NCI-H526 treated with DMSO at 0.1 percent for 48 hours (cell line): ENCODE measurements around the gene LIN28B.
A peak's percentile ranks its signal among the peaks of the same experiment; 100 is the strongest.
"Not testable (repeated sequence)": the region's sequence is repeated elsewhere in the genome, so short reads cannot be mapped to it uniquely, and the experiment has no call there.

Experiments used
- DNase-seq: peaks from one replicate; lab custom pipeline; 2025; lab: John Stamatoyannopoulos, UW

The LIN28B gene

DNA sequence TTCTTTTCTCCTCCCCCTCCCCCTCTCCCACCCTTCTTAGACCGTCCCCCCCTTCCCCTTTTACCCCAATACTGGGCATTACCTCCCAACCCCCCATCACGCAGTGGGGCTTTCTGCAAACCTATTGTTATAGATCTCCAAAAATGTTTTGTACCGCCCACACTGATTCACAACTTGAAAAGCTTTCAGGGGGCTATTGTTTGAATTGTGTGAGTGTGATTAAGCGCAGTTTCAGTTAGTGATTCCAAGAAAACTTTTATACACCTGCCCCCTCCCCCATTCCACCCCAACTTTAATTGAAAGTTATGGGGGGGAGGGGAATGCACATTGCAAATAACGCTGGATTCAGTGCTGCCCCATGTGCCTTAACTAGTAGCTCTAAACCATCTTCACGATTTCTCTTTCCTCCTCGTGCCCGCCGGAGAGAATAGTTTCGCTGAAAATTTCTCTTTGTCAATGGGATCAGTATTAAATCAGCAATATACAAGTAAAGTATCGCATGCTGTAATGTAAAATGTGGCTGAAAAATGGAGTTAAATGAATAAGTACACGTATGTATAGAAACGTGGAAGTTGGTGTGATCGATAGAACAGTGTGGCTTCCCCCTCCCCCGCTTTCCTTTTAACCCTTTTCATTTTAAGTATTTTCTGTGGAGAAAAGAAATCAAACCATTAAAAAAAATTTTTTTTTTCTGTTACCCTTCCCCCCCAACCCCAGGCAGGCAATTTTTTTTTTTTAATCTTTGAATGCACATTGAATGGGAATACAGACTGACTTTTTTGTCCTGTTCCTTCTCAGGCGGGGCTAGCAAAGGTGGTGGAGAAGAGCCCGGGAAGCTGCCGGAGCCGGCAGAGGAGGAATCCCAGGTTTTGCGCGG lies 632 bp downstream of the LIN28B start:
- DNase-seq, result peak; percentile 52

DNA sequence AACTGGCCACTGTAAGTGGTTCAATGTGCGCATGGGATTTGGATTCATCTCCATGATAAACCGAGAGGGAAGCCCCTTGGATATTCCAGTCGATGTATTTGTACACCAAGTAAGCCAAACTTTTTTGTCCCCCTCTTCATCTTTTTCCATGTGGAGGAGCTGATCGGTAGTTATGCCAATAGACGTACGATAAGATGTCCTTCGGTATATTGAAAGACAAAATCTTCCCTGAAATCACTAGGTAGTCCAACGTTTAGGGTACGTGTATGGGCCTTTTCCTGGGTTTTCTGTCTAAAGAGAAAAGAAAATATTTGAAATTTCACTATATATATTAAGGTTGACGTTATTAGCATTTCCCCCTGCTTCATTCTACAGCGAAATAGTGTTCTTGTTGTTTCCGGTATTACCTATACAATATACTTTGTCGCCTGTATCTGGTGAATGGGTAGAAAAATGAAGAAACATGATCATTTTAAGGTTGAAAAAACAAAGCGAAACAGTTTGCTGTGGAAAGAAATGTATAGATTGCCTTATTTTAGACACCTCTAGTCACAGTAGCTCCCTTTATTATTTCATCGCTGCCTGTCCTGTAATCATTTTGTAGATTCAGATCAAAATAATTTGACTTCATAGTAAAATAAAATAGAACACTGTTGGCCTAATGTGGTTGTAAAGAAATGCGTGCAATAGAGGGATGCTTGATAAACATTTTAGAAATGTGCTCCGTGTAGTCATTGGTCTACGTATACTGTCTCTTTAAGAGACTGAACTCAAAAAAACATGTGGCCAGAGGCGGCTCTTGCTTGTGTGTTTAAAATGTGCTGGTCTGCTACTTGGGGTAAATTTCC lies 1.5 kb downstream of the LIN28B start:
- DNase-seq, result peak; percentile 9

DNA sequence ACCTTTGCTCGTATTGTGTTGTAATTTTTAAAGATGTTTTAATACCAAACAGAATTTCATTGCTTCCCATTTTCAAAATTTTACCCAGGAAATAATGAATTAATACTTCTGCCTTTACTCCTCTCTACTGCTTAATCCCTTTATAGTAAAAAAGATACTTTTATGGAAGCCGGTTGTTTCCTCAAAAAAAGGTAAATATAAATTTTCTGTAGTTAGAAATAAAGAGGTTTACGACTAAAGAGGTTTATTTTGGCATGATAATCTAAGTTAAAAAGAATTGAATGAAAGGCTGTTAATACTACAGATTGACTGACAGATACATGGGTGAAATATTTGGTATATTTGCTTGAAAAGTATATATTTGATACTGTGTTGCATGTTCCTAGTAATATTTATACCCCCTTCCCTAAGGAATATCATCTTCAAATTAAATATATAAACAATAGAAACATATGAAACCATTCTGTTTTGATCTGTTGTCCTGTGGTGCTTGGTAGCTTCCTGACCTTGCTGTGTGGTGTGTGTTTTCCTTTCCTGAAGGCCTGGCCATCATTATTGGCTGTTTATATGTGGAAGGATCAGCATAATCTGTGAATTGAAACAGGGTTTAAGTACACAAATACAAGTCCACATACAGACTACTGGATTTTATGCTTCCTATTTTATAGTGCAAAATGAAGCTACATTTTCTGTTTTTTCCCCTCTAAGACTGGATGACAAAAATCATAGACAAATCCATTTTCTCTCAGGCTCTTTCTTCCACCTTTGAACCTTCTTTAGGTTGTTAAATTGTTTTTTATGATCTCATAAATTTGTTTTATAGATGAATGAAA lies 2.3 kb downstream of the LIN28B start:
- peak; percentile 14 for DNase-seq

DNA sequence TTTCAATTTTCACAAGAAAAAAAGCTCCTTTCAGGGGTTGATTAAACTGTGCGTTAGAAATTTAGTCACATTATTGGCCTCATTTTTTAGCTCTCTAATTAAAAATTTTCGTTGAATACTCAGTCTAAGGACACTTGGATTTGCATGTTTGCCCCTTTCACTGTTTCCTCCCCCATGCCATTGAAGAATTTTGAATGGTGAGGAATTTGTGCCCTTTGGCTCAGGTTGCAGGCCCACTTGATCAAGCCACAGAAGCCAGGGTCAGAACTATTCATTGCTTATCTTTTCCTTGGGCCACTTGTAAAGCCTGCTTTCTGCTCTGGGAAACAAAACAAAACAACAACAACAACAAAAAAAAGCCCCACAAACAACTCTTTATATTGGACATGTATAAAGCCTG lies 12.2 kb downstream of the LIN28B start:
- no peak for DNase-seq

DNA sequence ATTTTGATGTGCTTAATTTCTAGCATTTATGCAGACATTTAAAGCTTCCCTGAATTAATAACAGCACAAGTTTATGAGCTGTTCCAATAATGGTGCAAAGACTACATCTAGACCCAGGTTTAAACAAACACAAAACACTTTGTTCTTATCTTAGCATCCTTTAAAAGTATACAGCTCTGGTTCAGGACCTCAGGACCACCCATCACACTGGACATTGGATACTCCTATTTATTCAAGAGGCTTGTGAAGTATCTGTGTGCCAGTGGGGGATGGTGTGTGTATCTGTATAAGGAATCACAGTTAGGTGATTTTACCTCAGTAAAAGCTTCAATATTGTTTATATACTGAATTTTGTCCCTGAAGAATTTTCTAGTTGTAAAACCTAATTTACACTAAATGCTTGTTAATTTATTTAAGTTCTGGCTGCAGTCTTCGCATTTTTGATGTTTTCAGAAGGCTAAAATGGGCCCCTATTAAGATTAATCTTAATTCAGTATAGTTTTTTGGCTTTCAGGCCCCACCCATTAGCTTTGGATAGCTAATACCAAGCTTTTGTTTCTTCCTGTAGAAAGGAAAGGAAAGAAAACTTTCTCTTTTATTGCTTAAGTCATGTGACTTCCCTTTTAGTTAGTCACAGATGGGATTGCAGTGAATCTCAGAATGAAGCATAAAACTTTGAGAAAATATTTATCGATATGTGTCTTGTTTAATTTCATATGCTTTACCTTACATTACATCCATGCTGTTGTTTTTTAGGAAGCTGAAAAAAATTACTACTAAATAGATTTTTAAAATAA lies 13.1 kb downstream of the LIN28B start:
- DNase-seq, result no peak

DNA sequence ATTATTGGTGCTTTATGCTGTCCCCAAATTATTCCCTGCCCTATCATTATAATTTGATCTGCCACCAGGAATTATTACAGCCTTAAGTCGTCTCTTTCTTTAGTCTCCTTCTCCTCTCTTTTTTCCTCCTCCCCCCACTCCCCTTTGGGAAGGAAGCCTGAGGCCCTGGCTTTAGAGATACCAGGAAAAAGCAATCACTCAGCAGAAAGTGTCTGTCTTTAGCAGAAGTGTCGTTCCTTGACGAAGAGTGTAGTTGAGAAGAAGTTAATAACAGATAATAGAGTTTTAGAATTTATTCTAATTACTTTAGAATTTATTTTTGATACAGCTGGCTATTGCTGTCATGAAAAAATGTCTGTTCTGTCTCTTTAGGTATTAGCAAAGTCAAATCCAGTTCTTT lies 16.5 kb downstream of the LIN28B start:
- no peak for DNase-seq

DNA sequence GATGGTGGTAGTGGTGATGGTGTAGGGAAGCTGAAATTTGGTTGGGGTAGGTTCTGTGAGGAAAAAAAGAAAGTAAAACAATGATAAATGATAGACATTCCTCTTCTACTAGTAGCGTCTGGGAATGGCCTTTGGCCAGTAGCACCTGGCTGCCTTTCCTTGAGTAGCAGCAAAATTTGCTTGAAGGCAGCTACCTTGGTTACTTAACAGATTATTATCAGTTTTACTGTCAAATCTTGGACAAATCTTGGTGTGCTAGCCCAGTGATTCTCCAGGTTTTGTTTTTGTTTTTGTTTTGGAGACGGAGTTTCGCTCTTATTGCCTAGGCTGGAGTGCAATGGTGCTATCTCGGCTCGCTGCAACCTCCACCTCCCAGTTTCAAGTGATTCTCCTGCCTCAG lies 26.4 kb downstream of the LIN28B start:
- DNase-seq, result no peak

DNA sequence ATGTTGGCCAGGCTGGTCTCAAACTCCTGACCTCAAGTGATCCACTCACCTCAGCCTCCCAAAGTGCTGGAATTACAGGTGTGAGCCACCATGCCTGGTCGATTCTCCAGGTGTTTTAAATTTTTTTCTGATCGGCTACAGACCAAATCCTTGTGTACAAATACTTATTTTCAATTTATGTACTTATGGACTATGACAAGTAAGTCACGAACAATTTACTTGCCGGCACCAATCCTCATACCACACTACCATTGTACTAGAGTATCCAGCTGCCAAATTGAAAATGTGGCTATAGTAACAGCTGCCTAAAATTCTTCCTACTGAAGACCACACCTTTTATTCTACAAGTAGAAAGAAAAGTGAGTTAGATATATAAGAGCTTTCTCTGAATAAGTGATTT lies 26.9 kb downstream of the LIN28B start:
- DNase-seq, result no peak

DNA sequence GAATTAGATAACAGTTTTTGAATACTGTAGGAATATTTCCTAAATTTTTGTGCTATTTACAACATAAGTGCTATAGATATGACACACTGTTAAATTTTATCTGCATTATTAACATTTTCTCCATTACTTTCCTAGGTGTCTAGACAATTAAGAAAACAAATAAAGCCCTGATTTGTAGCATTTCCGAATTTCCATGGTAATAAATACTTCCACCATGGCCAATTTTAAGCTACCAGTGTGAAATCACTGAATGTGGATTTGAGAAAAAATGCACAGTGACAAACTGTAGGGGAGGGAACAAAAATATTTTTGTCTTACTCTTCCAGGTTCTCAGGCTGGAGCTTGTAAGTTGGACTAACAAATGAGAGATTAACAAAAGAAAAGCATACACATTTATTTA lies 27.9 kb downstream of the LIN28B start:
- DNase-seq, result no peak

DNA sequence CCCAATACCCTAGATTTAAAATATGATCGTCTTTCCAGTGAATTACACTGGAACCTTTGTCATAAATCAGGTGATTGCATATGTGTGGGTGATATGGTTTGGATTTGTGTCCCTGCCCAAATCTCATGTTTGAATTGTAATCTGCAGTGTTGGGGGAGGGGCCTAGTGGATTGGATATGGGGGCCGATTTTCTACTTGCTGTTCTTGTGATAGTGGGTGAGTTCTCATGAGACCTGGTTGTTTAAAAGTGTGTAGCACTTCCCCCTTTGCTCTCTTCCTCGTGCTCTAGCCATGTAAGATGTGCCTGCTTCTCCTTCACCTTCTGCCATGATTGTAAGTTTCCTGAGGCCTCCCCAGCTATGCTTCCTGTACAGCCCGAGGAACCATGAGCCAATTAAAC lies 29.0 kb downstream of the LIN28B start:
- not testable (repeated sequence) for DNase-seq

DNA sequence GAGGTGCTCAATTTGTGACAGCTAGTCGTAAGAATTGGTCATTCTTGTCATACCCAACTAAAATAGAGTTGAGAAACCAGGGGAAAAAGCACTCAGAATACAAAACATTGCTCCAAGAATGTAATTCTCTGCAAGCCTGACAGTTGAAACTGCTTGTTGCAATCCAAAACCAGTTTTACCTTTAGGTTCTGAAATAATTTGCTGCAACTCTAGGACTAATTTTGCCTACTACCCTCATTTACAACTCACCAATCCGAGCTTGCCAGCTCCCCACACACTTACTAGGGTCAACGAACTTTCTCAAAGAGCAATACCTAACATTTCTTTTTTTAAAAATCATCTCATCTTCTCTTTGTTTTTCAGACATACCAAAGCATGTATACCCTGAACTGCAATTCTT lies 29.7 kb downstream of the LIN28B start:
- no peak for DNase-seq

DNA sequence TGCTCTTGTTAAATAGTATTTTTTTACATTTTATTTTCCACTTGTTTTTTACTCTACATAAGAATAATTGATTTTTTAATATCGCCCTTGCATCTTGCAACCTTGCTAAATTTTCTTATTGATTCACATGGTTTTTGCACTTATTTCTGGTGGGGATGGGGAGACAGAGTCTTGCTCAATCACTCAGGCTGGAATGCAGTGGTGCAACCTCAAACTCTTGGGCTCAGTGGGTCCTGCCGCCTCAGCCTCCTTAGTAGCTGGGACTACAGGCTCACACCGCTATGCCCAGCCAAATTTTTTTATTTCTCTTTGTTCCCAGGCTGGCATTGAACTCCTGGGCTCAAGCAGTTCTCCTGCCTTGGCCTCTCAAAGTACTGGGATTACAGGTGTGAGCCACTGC lies 30.3 kb downstream of the LIN28B start:
- no peak for DNase-seq

DNA sequence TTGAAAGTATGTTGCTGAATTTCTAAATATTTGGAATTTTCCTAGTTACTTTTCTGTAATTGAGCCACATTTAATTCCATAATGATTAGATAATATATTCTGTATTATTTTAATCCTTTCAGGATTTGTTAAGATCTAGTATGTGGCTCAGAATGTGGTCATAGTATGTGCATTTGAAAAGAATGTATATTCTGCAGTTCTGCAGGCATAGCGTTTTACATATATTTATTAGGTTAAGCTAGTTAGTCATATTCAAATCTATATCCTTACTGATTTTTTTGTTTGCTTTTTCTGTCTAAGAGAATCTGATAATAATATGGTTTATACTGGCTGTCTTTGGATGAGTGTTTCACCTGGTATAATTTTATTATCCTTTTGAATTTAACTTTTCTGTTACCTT lies 33.2 kb downstream of the LIN28B start:
- DNase-seq, result peak; percentile 18

DNA sequence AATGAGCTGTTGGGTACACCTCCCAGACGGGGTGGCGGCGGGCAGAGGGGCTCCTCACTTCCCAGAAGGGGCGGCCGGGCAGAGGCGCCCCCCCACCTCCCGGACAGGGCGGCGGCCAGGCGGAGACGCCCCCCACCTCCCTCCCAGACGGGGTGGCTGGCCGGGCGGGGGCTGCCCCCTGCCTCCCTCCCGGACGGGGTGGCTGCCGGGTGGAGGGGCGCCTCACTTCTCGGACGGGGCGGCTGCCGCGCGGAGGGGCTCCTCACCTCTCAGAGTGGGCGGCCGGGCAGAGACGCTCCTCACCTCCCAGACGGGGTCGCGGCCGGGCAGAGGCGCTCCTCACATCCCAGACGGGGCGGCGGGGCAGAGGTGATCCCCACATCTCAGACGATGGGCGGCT lies 34.2 kb downstream of the LIN28B start:
- DNase-seq, result not testable (repeated sequence)

DNA sequence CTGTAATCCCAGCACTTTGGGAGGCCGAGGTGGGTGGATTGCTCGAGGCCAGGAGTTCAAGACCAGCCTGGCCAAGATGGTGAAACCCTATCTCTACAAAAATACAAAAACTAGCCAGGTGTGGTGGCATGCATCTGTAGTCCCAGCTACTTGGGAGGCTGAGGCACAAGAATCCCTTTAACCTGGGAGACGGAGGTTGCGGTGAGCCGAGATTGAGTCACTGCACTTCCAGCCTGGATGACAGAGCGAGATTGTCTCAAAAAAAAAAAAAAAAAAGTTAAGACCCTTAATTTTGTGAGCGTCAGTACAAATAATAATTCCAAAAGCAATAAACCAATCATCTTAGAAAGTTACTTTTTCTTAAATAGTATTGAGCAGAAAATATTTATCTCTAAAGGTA lies 36.7 kb downstream of the LIN28B start:
- not testable (repeated sequence) for DNase-seq

DNA sequence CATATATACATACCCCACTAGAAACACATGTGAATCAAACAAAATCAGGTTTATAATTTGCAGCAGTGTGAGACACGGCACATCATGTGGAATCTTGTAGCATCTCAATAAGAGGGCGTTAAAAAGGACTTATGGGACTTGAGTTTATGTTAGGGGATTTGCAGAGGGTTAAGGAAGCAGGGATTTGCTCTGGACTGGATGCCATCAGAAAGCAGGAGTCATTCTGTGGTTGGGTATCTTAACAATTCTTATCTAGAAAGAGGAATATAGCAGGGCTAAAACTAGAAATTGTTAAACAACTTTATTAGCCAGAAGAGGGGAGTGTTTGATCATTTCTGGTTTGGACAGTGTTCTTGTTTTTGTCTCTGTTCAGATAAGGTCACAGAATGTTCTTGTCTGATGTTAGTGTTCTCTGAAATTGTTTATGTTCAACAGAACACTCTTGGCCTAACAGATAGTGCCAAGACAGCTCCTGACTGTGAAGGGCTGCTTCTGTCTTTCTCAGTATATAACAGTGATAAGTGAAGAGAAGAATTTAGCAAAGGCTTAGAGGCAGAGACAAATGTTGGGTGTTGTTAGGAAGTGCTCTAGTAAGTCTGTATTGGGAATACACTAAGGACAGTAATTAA lies 39.2 kb downstream of the LIN28B start:
- no peak for DNase-seq

DNA sequence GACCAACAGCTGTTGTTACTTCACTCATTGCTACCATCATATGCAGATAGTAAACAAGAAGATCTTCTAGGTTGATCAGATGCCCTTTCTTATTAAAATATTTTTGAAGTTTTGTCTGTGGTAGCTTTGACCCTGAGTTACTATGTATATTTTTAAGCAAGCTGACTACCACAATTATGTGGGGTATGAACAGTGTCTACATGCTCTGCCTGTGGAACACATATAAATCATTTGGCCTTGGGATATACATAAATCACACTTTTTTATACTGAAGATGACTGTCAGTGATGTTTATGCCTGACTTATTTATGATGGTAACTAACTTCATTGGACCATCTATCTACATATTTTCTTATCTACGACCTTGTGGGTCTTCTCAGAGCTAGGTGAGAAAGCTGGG lies 44.2 kb downstream of the LIN28B start:
- DNase-seq, result no peak

DNA sequence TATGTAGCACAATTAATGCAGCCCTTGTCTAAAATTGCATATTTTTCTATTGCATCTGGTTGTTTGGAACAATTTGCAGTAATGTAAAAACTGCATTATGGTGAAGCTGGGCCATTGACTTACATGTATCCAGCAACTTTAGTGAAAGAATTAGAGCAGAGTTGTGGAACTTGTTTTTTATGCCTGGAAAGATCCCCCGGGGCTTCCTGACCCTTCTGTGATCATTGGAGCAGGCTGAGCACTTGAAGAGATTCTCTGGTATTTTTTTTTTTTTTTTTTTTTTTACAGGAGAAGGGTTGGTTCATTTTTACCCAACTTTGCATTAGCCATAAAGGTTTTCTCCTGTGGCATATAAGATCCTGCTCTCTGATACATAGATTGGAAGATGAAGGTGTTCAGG lies 45.0 kb downstream of the LIN28B start:
- DNase-seq, result no peak

DNA sequence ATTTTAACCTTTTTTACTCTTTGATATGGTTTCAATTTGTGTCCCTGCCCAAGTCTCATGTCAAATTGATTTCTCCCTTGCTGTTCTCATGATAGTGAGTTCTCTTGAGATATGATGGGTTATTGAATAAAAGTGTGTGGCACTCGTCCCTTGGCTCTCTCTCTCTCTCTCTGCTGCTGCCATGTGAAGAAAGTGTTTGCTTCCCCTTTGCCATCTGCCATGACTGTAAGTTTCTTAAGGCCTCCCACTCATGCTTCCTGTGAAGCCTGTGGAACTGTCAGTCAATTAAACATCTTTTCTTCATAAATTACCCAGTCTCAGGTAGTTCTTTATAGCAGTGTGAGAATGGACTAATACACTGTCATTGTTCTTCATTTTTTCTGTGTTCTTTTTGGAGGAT lies 48.5 kb downstream of the LIN28B start:
- DNase-seq, result no peak

DNA sequence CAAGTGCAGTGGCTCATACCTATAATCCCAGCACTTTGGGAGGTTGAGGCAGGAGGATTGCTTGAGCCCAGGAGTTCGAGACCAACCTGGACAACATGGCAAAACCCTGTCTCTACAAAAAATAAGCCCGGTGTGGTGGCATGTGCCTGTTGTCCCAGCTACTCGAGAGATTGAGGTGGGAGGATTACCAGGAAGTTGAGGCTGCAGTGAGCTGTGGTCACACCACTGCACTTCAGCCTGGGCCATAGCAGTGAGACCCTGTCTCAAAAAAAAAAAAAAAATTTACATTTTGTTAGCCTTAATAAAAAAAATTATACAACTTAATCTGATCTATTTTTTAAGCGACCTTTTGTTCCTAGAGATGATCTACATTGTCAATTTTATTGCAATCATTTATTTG lies 56.6 kb downstream of the LIN28B start:
- DNase-seq, result not testable (repeated sequence)

DNA sequence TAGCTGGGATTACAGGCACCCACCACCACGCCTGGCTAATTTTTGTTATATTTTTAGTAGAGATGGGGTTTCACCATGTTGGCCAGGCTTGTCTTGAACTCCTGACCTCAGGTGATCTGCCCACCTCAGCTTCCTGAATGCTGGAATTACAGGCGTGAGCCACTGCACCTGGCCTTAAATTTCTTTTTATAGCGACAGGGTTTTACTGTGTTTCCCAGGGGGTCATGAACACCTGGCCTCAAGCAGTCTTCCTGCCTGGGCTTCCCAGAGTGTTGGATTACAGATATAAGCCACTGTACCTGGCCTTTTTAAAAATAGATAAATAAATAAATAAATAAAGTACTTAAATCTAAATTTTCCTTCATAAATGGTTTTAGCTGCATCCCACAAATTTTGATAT lies 57.5 kb downstream of the LIN28B start:
- no peak for DNase-seq
